Endothelial cell of umbilical vein (primary cell): ENCODE data around the gene DIAPH3. TPM values are rescaled to one million over a fixed set of nuclear protein-coding genes. Genes with fewer than 3 reads are reported as not detected.
A peak's percentile ranks its signal among the peaks of the same experiment; 100 is the strongest.

Source experiments
- BruUV-seq: library from RNA; stranded (reverse); fragments of 400-500 nt; replicated peaks from 2 replicates; lab custom pipeline; 2021; lab: Mats Ljungman, UMichigan
- CTCF ChIA-PET: fragments of 300-600, 350-600 bp; sonication (Branson Sonifier 250); formaldehyde crosslinking; loops from one replicate; lab custom pipeline; 2021; ENCODE audit warnings: antibody characterized with exemption, inconsistent platforms; lab: Charles Lee
- POLR2A ChIA-PET: fragments of 300-600, 350-600 bp; sonication (Branson Sonifier 250); formaldehyde crosslinking; loops from one replicate; lab custom pipeline; 2021; ENCODE audit warnings: antibody characterized with exemption, inconsistent platforms; lab: Charles Lee
- DNase-seq: peaks from one replicate; pipeline ENCODE4 v3.0.0-alpha.2; 2011; ENCODE audit warnings: low read depth, low spot score
- FAIRE-seq: peaks from 2 replicates; lab custom pipeline; 2011; peaks lifted over from hg19 to GRCh38; lab: Jason Lieb, UNC
- H2AFZ ChIP-seq: 2 replicates; pipeline ENCODE4 v1.6.0; 2012; ENCODE audit warnings: low read depth, low read length, control low read depth, inconsistent platforms
- H3K27ac ChIP-seq: 2 replicates; pipeline ENCODE4 v1.5.1; 2011; ENCODE audit warnings: low read depth, mild to moderate bottlenecking, control low read depth, low read length, moderate library complexity; ENCODE audit not compliant: insufficient read depth
- H3K27me3 ChIP-seq, 2 experiments: 2 replicates each; pipeline versions ENCODE4 v1.6.0 to v1.6.1; 2011; ENCODE audit warnings: low read length in 2 of 2, mixed read lengths in 1 of 2; ENCODE audit not compliant: control insufficient read depth in 2 of 2, insufficient read depth in 2 of 2
- H3K36me3 ChIP-seq, 2 experiments: 2 replicates in 1 of 2; 3 replicates in 1 of 2; pipeline ENCODE4 v1.5.1; 2011; ENCODE audit warnings: low read length in 2 of 2, mild to moderate bottlenecking in 1 of 2, moderate library complexity in 1 of 2; ENCODE audit not compliant: control insufficient read depth in 2 of 2, insufficient read depth in 2 of 2; ENCODE audit errors: extremely low read depth in 1 of 2
- H3K4me1 ChIP-seq: 3 replicates; pipeline ENCODE4 v1.5.1; 2011; ENCODE audit warnings: mild to moderate bottlenecking, low read length; ENCODE audit not compliant: control insufficient read depth, insufficient read depth; ENCODE audit errors: extremely low read depth
- H3K4me2 ChIP-seq: 2 replicates; pipeline ENCODE4 v1.6.1; 2011; ENCODE audit warnings: low read length, control low read depth, mixed read lengths; ENCODE audit not compliant: insufficient read depth
- H3K4me3 ChIP-seq, 3 experiments: fragments of 200-600 bp in 1 of 3; sonication (generic), shearing (Covaris generic) in 1 of 3; replicated peaks in 1 of 3; 2 replicates each; pipeline ENCODE4 v1.5.1; 2011 to 2016; ENCODE audit warnings: control low read depth in 3 of 3, low read length in 3 of 3, mild to moderate bottlenecking in 2 of 3, inconsistent platforms in 1 of 3, low read depth in 1 of 3, moderate library complexity in 1 of 3; ENCODE audit not compliant: insufficient read depth in 1 of 3
- H3K79me2 ChIP-seq: 2 replicates; pipeline ENCODE4 v1.6.0; 2012; ENCODE audit warnings: low read length, inconsistent platforms; ENCODE audit not compliant: control insufficient read depth, insufficient read depth
- H3K9ac ChIP-seq: replicated peaks from 2 replicates; pipeline ENCODE3; 2011; ENCODE audit warnings: low read length, control low read depth; ENCODE audit not compliant: insufficient read depth; ENCODE audit errors: extremely low read depth
- H3K9me1 ChIP-seq: replicated peaks from 3 replicates; pipeline ENCODE4 v1.6.0; 2011; ENCODE audit warnings: mild to moderate bottlenecking, low read length; ENCODE audit not compliant: control insufficient read depth, insufficient read depth; ENCODE audit errors: extremely low read depth
- H3K9me3 ChIP-seq: replicated peaks from 2 replicates; pipeline ENCODE4 v1.5.1; 2012; ENCODE audit warnings: low read length, inconsistent platforms; ENCODE audit not compliant: control insufficient read depth, insufficient read depth
- H4K20me1 ChIP-seq: replicated peaks from 2 replicates; pipeline ENCODE3; 2011; ENCODE audit warnings: mild to moderate bottlenecking, low read length; ENCODE audit not compliant: control insufficient read depth, insufficient read depth; ENCODE audit errors: extremely low read depth
- CTCF ChIP-seq, 2 donors: IDR thresholded peaks; 1 replicate in 1 of 2; 2 replicates in 1 of 2; pipeline ENCODE4 v1.5.1; 2011; ENCODE audit warnings: low read length in 2 of 2, mild to moderate bottlenecking in 2 of 2, moderate library complexity in 2 of 2, control low read depth in 1 of 2, inconsistent platforms in 1 of 2, low read depth in 1 of 2; ENCODE audit not compliant: insufficient read depth in 1 of 2; ENCODE audit errors: extremely low read depth in 1 of 2
- EZH2 ChIP-seq: IDR thresholded peaks from 2 replicates; pipeline ENCODE4 v1.6.1; 2012; ENCODE audit warnings: borderline replicate concordance, low read depth, mild to moderate bottlenecking, moderate library complexity, low read length, inconsistent platforms; ENCODE audit not compliant: severe bottlenecking
- FOS ChIP-seq: IDR thresholded peaks from 2 replicates; pipeline ENCODE4 v1.6.1; 2011; ENCODE audit warnings: mild to moderate bottlenecking, low read length, moderate library complexity, borderline replicate concordance; ENCODE audit not compliant: insufficient read depth
- GATA2 ChIP-seq: IDR thresholded peaks from 2 replicates; pipeline ENCODE4 v1.7.0; 2011; ENCODE audit warnings: low read depth, mild to moderate bottlenecking, moderate library complexity, mixed read lengths, low read length; ENCODE audit not compliant: insufficient read length, insufficient read depth
- JUN ChIP-seq: IDR thresholded peaks from 2 replicates; pipeline ENCODE4 v1.6.1; 2011; ENCODE audit warnings: borderline replicate concordance, low read depth; ENCODE audit not compliant: insufficient read length, insufficient read depth
- MAX ChIP-seq: IDR thresholded peaks from 2 replicates; pipeline ENCODE4 v1.6.1; 2011; ENCODE audit not compliant: insufficient read depth, insufficient read length
- MYC ChIP-seq: IDR thresholded peaks from one replicate; pipeline ENCODE4 v1.6.1; 2011; ENCODE audit warnings: mild to moderate bottlenecking, low read depth, low read length
- POLR2A ChIP-seq: IDR thresholded peaks from 2 replicates; pipeline ENCODE4 v1.6.1; 2012; ENCODE audit warnings: low read depth, mild to moderate bottlenecking, control low read depth, low read length
- POLR2AphosphoS5 ChIP-seq: IDR thresholded peaks from 2 replicates; pipeline ENCODE4 v1.6.1; 2012; ENCODE audit warnings: low read depth, mild to moderate bottlenecking, control low read depth, low read length, moderate library complexity; ENCODE audit not compliant: insufficient read depth
- dilution Hi-C: fragments of 300-500 bp; cut with MboI; formaldehyde crosslinking; loops from one replicate; pipeline ENCODE4 v1.15.0; 2019; ENCODE audit warnings: low sequenced_read_pairs; ENCODE audit not compliant: extremely low pct_ligation_motif_present
- intact Hi-C: fragments of 100-400 bp; cut with micrococcal nuclease; formaldehyde crosslinking; loops from one replicate; pipeline ENCODE4 v1.10.0; 2022
- polyA plus RNA-seq, 4 experiments: library from polyadenylated mRNA; depleted of rRNA in 3 of 4; stranded (reverse) in 3 of 4; unstranded in 1 of 4; fragments of >200 nt; gene quantifications; 2 replicates each; pipeline versions ENCODE4 v1.2.1 to v1.2.3, GENCODE V29; 2011 to 2012; ENCODE audit warnings: missing spikeins in 1 of 4
- total RNA-seq: library from RNA; stranded (reverse); gene quantifications from 2 replicates; pipeline ENCODE4 v1.2.3, GENCODE V29; 2021

The DIAPH3 gene
- total and polyA plus RNA-seq, 2 donors (not counting 3 experiments of a cell fraction or from before 2014, with no cell fraction given) = 9.9 to 44.0 TPM

- no peak for TF ChIP-seq MAX
- no peak for TF ChIP-seq JUN
- Histone ChIP-seq H3K27me3 (no peaks in the 10 kb centered on the region), H3K36me3 (no peaks in the 10 kb centered on the region), H4K20me1 (no peaks in the 10 kb centered on the region), H3K4me2 (peak overlapping the region; percentile 1), H3K4me3 (no peak overlapping the region), H3K27ac (no peak overlapping the region), H3K9me1 (no peaks in the 10 kb centered on the region), H3K79me2 (no peaks in the 10 kb centered on the region), H3K9ac (no peak overlapping the region), H3K9me3 (no peaks in the 10 kb centered on the region), H3K4me1 (peaks cover 15% of the 10 kb centered on the region), H2AFZ (no peak overlapping the region)
- DNase-seq (peak; percentile 79), FAIRE-seq (no peak)
- intact Hi-C loops (no loop called here), dilution Hi-C loops (no loop called here)
- CTCF ChIA-PET = no interaction called here
- POLR2A ChIA-PET = no interaction called here
- no TSS peak for BruUV-seq
Measured at GRCh38 chr13:59861676-59862075, 302.1 kb downstream of the DIAPH3 start.

- Histone ChIP-seq H3K9me3 (no peaks in the 10 kb centered on the region), H3K27ac (no peak overlapping the region), H3K9me1 (no peaks in the 10 kb centered on the region), H2AFZ (no peak overlapping the region), H3K36me3 (no peaks in the 10 kb centered on the region), H3K27me3 (no peaks in the 10 kb centered on the region), H3K79me2 (no peaks in the 10 kb centered on the region), H3K9ac (no peak overlapping the region), H3K4me1 (peaks cover 2% of the 10 kb centered on the region), H3K4me3 (no peak overlapping the region), H4K20me1 (no peaks in the 10 kb centered on the region), H3K4me2 (no peak overlapping the region)
- CTCF ChIA-PET = no interaction called here
- TF ChIP-seq FOS (no peak), JUN (no peak), MYC (no peak), EZH2 (no peak), POLR2A (no peak), MAX (no peak), GATA2 (no peak), CTCF (IDR thresholded peaks at IDR 0.05; ENCODE audit: extremely low read depth in 1 of 2, insufficient read depth in 1 of 2, low read depth in 1 of 2, low read length in 2 of 2) (no peak), POLR2AphosphoS5 (no peak)
- FAIRE-seq (no peak), DNase-seq (peak; percentile 17)
- no TSS peak for BruUV-seq
- POLR2A ChIA-PET = no interaction called here
- dilution Hi-C loops = no loop called here
- intact Hi-C loops = no loop called here
Measured at GRCh38 chr13:59856281-59856810, 307.4 kb downstream of the DIAPH3 start.
